Esophagus muscularis mucosa (tissue), 4 donors: ENCODE data around the gene LUC7L. TPM values are rescaled to one million over a fixed set of nuclear protein-coding genes. Genes with fewer than 3 reads are reported as not detected.

Experiments used
- DNase-seq: peaks from one replicate; pipeline ENCODE4 v3.0.0-alpha.2; 2017; ENCODE audit errors: extremely low spot score
- H3K27ac ChIP-seq, 4 donors: fragments of 200-600 bp; sonication (generic); replicated peaks in 1 of 4; 1 replicate in 3 of 4; 2 replicates in 1 of 4; pipeline ENCODE4 v1.5.1; 2016 to 2019; ENCODE audit warnings: mild to moderate bottlenecking in 1 of 4
- H3K27me3 ChIP-seq, 4 donors: fragments of 200-600 bp; sonication (generic); one replicate each; pipeline versions ENCODE4 v1.5.1 to v1.6.0; 2016 to 2019
- H3K36me3 ChIP-seq, 4 donors: fragments of 200-600 bp; sonication (generic); one replicate each; pipeline ENCODE4 v1.5.1; 2016 to 2019
- H3K4me1 ChIP-seq, 4 donors: fragments of 200-600 bp; sonication (generic); one replicate each; pipeline ENCODE4 v1.5.1; 2016 to 2019
- H3K4me3 ChIP-seq, 4 donors: fragments of 200-600 bp; sonication (generic); 1 replicate in 2 of 4; 2 replicates in 2 of 4; pipeline ENCODE4 v1.5.1; 2016 to 2019; ENCODE audit warnings: mild to moderate bottlenecking in 4 of 4, moderate library complexity in 1 of 4
- H3K9me3 ChIP-seq, 4 donors: fragments of 200-600 bp; sonication (generic); 1 replicate in 3 of 4; 2 replicates in 1 of 4; pipeline ENCODE4 v1.5.1; 2016 to 2019
- CTCF ChIP-seq, 3 experiments: fragments of 200-600 bp in 2 of 3; fragments of 450-650 bp in 1 of 3; sonication (generic) in 2 of 3; IDR thresholded peaks; one replicate each; pipeline ENCODE4 v1.5.1; 2017 to 2019; ENCODE audit warnings: antibody characterized with exemption in 3 of 3, mild to moderate bottlenecking in 2 of 3, moderate library complexity in 1 of 3
- EP300 ChIP-seq: sonication (generic); formaldehyde crosslinking; IDR thresholded peaks from one replicate; pipeline ENCODE4 v1.6.1; 2017; ENCODE audit warnings: antibody characterized with exemption
- POLR2A ChIP-seq: fragments of 450-650 bp; IDR thresholded peaks from one replicate; pipeline ENCODE4 v1.6.1; 2017; ENCODE audit warnings: antibody characterized with exemption, moderate library complexity, mild to moderate bottlenecking, low read depth
- POLR2AphosphoS5 ChIP-seq, 2 donors: sonication (generic); formaldehyde crosslinking; IDR thresholded peaks; one replicate each; pipeline ENCODE4 v1.6.1; 2017; ENCODE audit warnings: antibody characterized with exemption in 2 of 2
- WGBS: methylation state at CpG from one replicate; pipeline ENCODE4 v1.1.5; 2018; 5-methylcytosine and 5-hydroxymethylcytosine counted together
- intact Hi-C: fragments of 100-400 bp; cut with DNase I; formaldehyde crosslinking; loops from one replicate; pipeline ENCODE4 v1.15.1; 2023
- total RNA-seq, 4 donors: library from RNA; depleted of rRNA; stranded (reverse); fragments of >200 nt; gene quantifications; one replicate each; pipeline versions ENCODE4 v1.1.0 to v1.2.1, GENCODE V29; 2016

The LUC7L gene
- total RNA-seq, 4 donors from 2014 or later = 34.8 to 60.6 (median 50.2) TPM

- WGBS = 26% methylated on average over 13 of the region's 22 CpGs
- H3K4me1 ChIP-seq = peaks cover 19 to 27% (median 27%) of the 10 kb centered on the region in 4 donors
- TF ChIP-seq POLR2A (no peak), EP300 (no peak), POLR2AphosphoS5 (IDR thresholded peaks at IDR 0.05) (no peak), CTCF (IDR thresholded peaks at IDR 0.05) (peak; percentile 90 to 100 (median 91))
- no peak for DNase-seq
- H3K9me3 ChIP-seq = no peaks in the 10 kb centered on the region
- peaks cover 0 to 45% (median 39%) of the 10 kb centered on the region in 4 donors for H3K27me3 ChIP-seq
- no peak overlapping the region for H3K27ac ChIP-seq
- H3K36me3 ChIP-seq = no peaks in the 10 kb centered on the region
- peak overlapping the region; percentile 27 to 50 (median 36) for H3K4me3 ChIP-seq
- intact Hi-C loops = loop anchor here (2.0 kb wide), 1 partner anchor 75 kb away; no protein-coding TSS in a partner anchor
These were observed 47.7 kb downstream of the LUC7L start for GRCh38 chr16:181565-182021.

- TF ChIP-seq POLR2AphosphoS5 (IDR thresholded peaks at IDR 0.05) (peak; percentile 48 to 57), POLR2A (no peak), EP300 (no peak)
- H3K36me3 ChIP-seq = no peaks in the 10 kb centered on the region
- H3K4me1 ChIP-seq = peaks cover 19 to 30% (median 30%) of the 10 kb centered on the region in 4 donors
- intact Hi-C loops = loop anchor here (2.0 kb wide), 1 partner anchor 74 kb away; no protein-coding TSS in a partner anchor
- no peaks in the 10 kb centered on the region for H3K9me3 ChIP-seq
- peak overlapping the region; percentile 27 to 50 (median 36) for H3K4me3 ChIP-seq
- H3K27me3 ChIP-seq = peaks cover 0 to 48% (median 39%) of the 10 kb centered on the region in 4 donors
- no peak for DNase-seq
- no peak overlapping the region for H3K27ac ChIP-seq
- 13% methylated on average over 9 of the region's 89 CpGs for WGBS
These were observed 48.3 kb downstream of the LUC7L start for GRCh38 chr16:180681-181564.

GRCh38 chr16:180101-180675, 49.1 kb downstream of the LUC7L start, which contains the start of gene HBQ1:
TSS of gene HBQ1 (plus strand) at chr16:180459. CDS start at chr16:180487, 28 bp downstream.
- H3K27ac ChIP-seq = no peak within 1 kb of the TSS
- peaks cover 4 to 55% (median 44%) of the 10 kb centered on the region in 4 donors for H3K27me3 ChIP-seq
- WGBS = 14% methylated on average over 19 of the region's 59 CpGs
- H3K36me3 ChIP-seq = no peaks in the 10 kb centered on the region
- H3K4me3 ChIP-seq = peak within 1 kb of the TSS; percentile 27 to 50 (median 36)
- H3K4me1 ChIP-seq = peaks cover 19 to 31% (median 31%) of the 10 kb centered on the region in 4 donors
- no peaks in the 10 kb centered on the region for H3K9me3 ChIP-seq
- no peak for DNase-seq
- TF ChIP-seq CTCF (IDR thresholded peaks at IDR 0.05) (peak; percentile 9 to 27 (median 13)), POLR2A (no peak)
- intact Hi-C loops = loop anchor here (2.0 kb wide), 1 partner anchor 73 kb away; no protein-coding TSS in a partner anchor

- 82% methylated on average over 17 of the region's 17 CpGs for WGBS
These were observed 49.8 kb downstream of the LUC7L start for GRCh38 chr16:179211-180092.

More at GRCh38 chr16:179211-180092, 49.8 kb downstream of the LUC7L start:
- intact Hi-C loops = loop anchor here (2.0 kb wide), 1 partner anchor 73 kb away; no protein-coding TSS in a partner anchor
- DNase-seq = no peak
- no peaks in the 10 kb centered on the region for H3K9me3 ChIP-seq
- H3K4me3 ChIP-seq = no peak overlapping the region
- no peak overlapping the region for H3K27ac ChIP-seq
- no peak for TF ChIP-seq EP300
- TF ChIP-seq POLR2A = no peak
- no peak for TF ChIP-seq CTCF (IDR thresholded peaks at IDR 0.05)
- TF ChIP-seq POLR2AphosphoS5 (IDR thresholded peaks at IDR 0.05) = no peak
- no peaks in the 10 kb centered on the region for H3K36me3 ChIP-seq
- H3K4me1 ChIP-seq = peaks cover 19 to 31% (median 31%) of the 10 kb centered on the region in 4 donors
- H3K27me3 ChIP-seq = peaks cover 4 to 63% (median 47%) of the 10 kb centered on the region in 4 donors
